ENCODE measurements around the gene MAGI2.

GRCh38 chr7:78383096-78383880 lies 1070.2 kb downstream of the MAGI2 start:
- TF ChIP-seq, protein P1, sequence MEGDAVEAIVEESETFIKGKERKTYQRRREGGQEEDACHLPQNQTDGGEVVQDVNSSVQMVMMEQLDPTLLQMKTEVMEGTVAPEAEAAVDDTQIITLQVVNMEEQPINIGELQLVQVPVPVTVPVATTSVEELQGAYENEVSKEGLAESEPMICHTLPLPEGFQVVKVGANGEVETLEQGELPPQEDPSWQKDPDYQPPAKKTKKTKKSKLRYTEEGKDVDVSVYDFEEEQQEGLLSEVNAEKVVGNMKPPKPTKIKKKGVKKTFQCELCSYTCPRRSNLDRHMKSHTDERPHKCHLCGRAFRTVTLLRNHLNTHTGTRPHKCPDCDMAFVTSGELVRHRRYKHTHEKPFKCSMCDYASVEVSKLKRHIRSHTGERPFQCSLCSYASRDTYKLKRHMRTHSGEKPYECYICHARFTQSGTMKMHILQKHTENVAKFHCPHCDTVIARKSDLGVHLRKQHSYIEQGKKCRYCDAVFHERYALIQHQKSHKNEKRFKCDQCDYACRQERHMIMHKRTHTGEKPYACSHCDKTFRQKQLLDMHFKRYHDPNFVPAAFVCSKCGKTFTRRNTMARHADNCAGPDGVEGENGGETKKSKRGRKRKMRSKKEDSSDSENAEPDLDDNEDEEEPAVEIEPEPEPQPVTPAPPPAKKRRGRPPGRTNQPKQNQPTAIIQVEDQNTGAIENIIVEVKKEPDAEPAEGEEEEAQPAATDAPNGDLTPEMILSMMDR (conservative IDR thresholded peaks at IDR 0.05 in 1 of 2, IDR thresholded peaks at IDR 0.05 in 1 of 2; ENCODE audit: extremely low read depth in 1 of 2, insufficient read depth in 1 of 2, low read depth in 1 of 2, low read length in 2 of 2), result no peak
- TF ChIP-seq EZH2 (IDR thresholded peaks at IDR 0.05; ENCODE audit: borderline replicate concordance, low read length), result no peak
